ENCODE data around the gene TIMP3.

GRCh38 chr22:32805361-32805881, 3.9 kb downstream of the TIMP3 start:
- TF ChIP-seq TOX (CRISPR knock-in tag; IDR thresholded peaks at IDR 0.05; ENCODE audit: borderline replicate concordance) (no peak), ZNF565 (CRISPR knock-in tag; conservative IDR thresholded peaks at IDR 0.05; ENCODE audit: low read depth) (no peak)

All from SK-N-SH treated with all-trans-retinoic acid at 6 μM for 48 hours (cell line).